PFSK-1 (cell line): Measurements from ENCODE around the gene NECTIN1.

ENCODE experiments used
- POLR2AphosphoS5 ChIP-seq: IDR thresholded peaks from 2 replicates; pipeline ENCODE4 v1.6.1; 2012; ENCODE audit warnings: low read depth, mild to moderate bottlenecking, control low read depth, low read length, moderate library complexity
- SIN3A ChIP-seq: IDR thresholded peaks from 2 replicates; pipeline ENCODE4 v1.6.1; 2012; ENCODE audit warnings: mild to moderate bottlenecking, low read length, moderate library complexity, borderline replicate concordance; ENCODE audit not compliant: insufficient read depth
- TAF1 ChIP-seq: IDR thresholded peaks from 2 replicates; pipeline ENCODE4 v1.6.1; 2012; ENCODE audit warnings: low read length, control low read depth, borderline replicate concordance; ENCODE audit not compliant: insufficient read depth
- TF ChIP-seq, protein P1 (sequence below), 2 experiments: IDR thresholded peaks; 2 replicates each; pipeline versions ENCODE4 v1.6.1 to v1.8.0; 2011 to 2012; ENCODE audit warnings: low read depth in 2 of 2, low read length in 2 of 2, control low read depth in 1 of 2, inconsistent platforms in 1 of 2, mild to moderate bottlenecking in 1 of 2, moderate library complexity in 1 of 2; ENCODE audit not compliant: insufficient read depth in 1 of 2

DNA sequence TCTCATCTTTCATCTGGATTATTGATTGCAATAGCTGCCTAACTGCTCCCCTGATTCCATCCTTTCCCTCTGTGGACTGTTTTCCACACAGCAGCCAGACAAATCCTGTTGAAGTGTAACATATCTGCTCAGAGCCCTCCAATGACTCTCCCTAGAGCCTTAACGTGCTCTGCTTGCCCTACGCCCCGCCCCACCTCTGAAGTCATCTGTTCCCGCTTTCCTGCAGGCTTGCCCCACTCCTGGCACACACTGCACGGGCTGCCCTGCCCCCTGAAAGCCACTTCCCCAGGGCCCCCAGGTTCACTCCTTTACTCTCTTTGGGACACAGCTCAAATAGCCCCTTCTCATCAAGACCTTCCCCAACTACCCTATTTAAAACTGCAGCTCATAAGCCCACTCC, 59.5 kb downstream of the NECTIN1 start:
- no peak for TF ChIP-seq POLR2AphosphoS5
- no peak for TF ChIP-seq TAF1
- no peak for TF ChIP-seq SIN3A
- TF ChIP-seq, protein P1, sequence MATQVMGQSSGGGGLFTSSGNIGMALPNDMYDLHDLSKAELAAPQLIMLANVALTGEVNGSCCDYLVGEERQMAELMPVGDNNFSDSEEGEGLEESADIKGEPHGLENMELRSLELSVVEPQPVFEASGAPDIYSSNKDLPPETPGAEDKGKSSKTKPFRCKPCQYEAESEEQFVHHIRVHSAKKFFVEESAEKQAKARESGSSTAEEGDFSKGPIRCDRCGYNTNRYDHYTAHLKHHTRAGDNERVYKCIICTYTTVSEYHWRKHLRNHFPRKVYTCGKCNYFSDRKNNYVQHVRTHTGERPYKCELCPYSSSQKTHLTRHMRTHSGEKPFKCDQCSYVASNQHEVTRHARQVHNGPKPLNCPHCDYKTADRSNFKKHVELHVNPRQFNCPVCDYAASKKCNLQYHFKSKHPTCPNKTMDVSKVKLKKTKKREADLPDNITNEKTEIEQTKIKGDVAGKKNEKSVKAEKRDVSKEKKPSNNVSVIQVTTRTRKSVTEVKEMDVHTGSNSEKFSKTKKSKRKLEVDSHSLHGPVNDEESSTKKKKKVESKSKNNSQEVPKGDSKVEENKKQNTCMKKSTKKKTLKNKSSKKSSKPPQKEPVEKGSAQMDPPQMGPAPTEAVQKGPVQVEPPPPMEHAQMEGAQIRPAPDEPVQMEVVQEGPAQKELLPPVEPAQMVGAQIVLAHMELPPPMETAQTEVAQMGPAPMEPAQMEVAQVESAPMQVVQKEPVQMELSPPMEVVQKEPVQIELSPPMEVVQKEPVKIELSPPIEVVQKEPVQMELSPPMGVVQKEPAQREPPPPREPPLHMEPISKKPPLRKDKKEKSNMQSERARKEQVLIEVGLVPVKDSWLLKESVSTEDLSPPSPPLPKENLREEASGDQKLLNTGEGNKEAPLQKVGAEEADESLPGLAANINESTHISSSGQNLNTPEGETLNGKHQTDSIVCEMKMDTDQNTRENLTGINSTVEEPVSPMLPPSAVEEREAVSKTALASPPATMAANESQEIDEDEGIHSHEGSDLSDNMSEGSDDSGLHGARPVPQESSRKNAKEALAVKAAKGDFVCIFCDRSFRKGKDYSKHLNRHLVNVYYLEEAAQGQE (IDR thresholded peaks at IDR 0.05; ENCODE audit: insufficient read depth in 1 of 2, low read depth in 2 of 2, low read length in 2 of 2): no peak
